Activated CD8-positive, alpha-beta T cell treated with anti-CD3 and anti-CD28 coated beads, Interleukin-2, amount 10 ng/mL, durations not matched to agents 7 days and 5 days (primary cell): Measurements from ENCODE around the gene PTPRF. TPM values are rescaled to one million over a fixed set of nuclear protein-coding genes. Genes with fewer than 3 reads are reported as not detected.

Source experiments
- ATAC-seq: fragments of 150-1000 bp; cut with Tn5 transposase; one replicate; pipeline ENCODE4 v1.10.0; 2021; ENCODE audit warnings: moderate library complexity
- CTCF ChIA-PET: fragments of 350-600 bp; sonication (Branson Sonifier 250); formaldehyde crosslinking; loops from one replicate; lab custom pipeline; 2021; ENCODE audit warnings: antibody characterized with exemption; lab: Charles Lee
- POLR2A ChIA-PET: fragments of 350-600 bp; sonication (Branson Sonifier 250); formaldehyde crosslinking; loops from one replicate; lab custom pipeline; 2021; ENCODE audit warnings: antibody characterized with exemption; lab: Charles Lee
- DNase-seq: peaks from one replicate; pipeline ENCODE4 v3.0.0-alpha.2; 2020
- H3K27ac Mint-ChIP-seq: one replicate; pipeline ENCODE4 v1.8.0; 2021; ENCODE audit warnings: mild to moderate bottlenecking, mixed read lengths
- H3K27me3 Mint-ChIP-seq: one replicate; pipeline ENCODE4 v1.8.0; 2021; ENCODE audit warnings: low read depth, mixed read lengths
- H3K36me3 Mint-ChIP-seq: one replicate; pipeline ENCODE4 v1.8.0; 2021; ENCODE audit warnings: low read depth, mixed read lengths
- H3K4me1 Mint-ChIP-seq: one replicate; pipeline ENCODE4 v1.8.0; 2021; ENCODE audit warnings: low read depth, mixed read lengths
- H3K4me3 Mint-ChIP-seq: one replicate; pipeline ENCODE4 v1.8.0; 2021; ENCODE audit warnings: mild to moderate bottlenecking, mixed read lengths
- H3K9me3 Mint-ChIP-seq: one replicate; pipeline ENCODE4 v1.8.0; 2022; ENCODE audit warnings: mixed read lengths; ENCODE audit not compliant: insufficient read depth
- total RNA-seq, 2 experiments: library from RNA; stranded (reverse); gene quantifications; one replicate each; pipeline ENCODE4 v1.2.3, GENCODE V29; 2021

The PTPRF gene
- total RNA-seq, 2 experiments from 2014 or later, result 0.61 to 0.65 TPM

GRCh38 chr1:43617668-43618067, 87.0 kb downstream of the PTPRF start:
- POLR2A ChIA-PET, result no interaction called here
- no peaks in the 10 kb centered on the region for H3K36me3 Mint-ChIP-seq
- CTCF ChIA-PET, result no interaction called here

GRCh38 chr1:43618521-43619313, 88.0 kb downstream of the PTPRF start:
- no peaks in the 10 kb centered on the region for H3K36me3 Mint-ChIP-seq
- no peak overlapping the region for H3K4me3 Mint-ChIP-seq
- H3K9me3 Mint-ChIP-seq, result no peaks in the 10 kb centered on the region
- ChIA-PET POLR2A (no interaction called here), CTCF (no interaction called here)
- ATAC-seq (no peak), DNase-seq (no peak)
- no peaks in the 10 kb centered on the region for H3K4me1 Mint-ChIP-seq
- no peak overlapping the region for H3K27ac Mint-ChIP-seq
- no peaks in the 10 kb centered on the region for H3K27me3 Mint-ChIP-seq

More at GRCh38 chr1:43617668-43618067, 87.0 kb downstream of the PTPRF start:
- ATAC-seq (no peak), DNase-seq (no peak)
- Mint-ChIP-seq H3K4me1 (no peaks in the 10 kb centered on the region), H3K9me3 (no peaks in the 10 kb centered on the region), H3K4me3 (no peak overlapping the region), H3K27me3 (no peaks in the 10 kb centered on the region), H3K27ac (no peak overlapping the region)

- no peak for DNase-seq
- ChIA-PET POLR2A (no interaction called here), CTCF (no interaction called here)
- Mint-ChIP-seq H3K27ac (no peak overlapping the region), H3K9me3 (no peaks in the 10 kb centered on the region), H3K36me3 (no peaks in the 10 kb centered on the region), H3K4me3 (no peak overlapping the region), H3K4me1 (no peaks in the 10 kb centered on the region), H3K27me3 (no peaks in the 10 kb centered on the region)
- ATAC-seq, result no peak
Observed at GRCh38 chr1:43619314-43619790, 88.7 kb downstream of the PTPRF start.

- ChIA-PET POLR2A (no interaction called here), CTCF (no interaction called here)
- Mint-ChIP-seq H3K4me1 (no peaks in the 10 kb centered on the region), H3K36me3 (no peaks in the 10 kb centered on the region), H3K27me3 (no peaks in the 10 kb centered on the region), H3K4me3 (no peak overlapping the region), H3K27ac (no peak overlapping the region), H3K9me3 (no peaks in the 10 kb centered on the region)
- DNase-seq, result no peak
- ATAC-seq, result no peak
Observed at GRCh38 chr1:43619996-43620920, 89.6 kb downstream of the PTPRF start.

- no peak for DNase-seq
- Mint-ChIP-seq H3K9me3 (no peaks in the 10 kb centered on the region), H3K4me1 (no peaks in the 10 kb centered on the region), H3K27me3 (no peaks in the 10 kb centered on the region), H3K36me3 (no peaks in the 10 kb centered on the region), H3K4me3 (no peak overlapping the region), H3K27ac (no peak overlapping the region)
- POLR2A ChIA-PET, result no interaction called here
- no peak for ATAC-seq
- CTCF ChIA-PET, result no interaction called here
Observed at GRCh38 chr1:43620956-43621355, 90.3 kb downstream of the PTPRF start.

GRCh38 chr1:43621386-43621785, 90.7 kb downstream of the PTPRF start:
- H3K4me1 Mint-ChIP-seq, result no peaks in the 10 kb centered on the region
- CTCF ChIA-PET, result no interaction called here
- H3K4me3 Mint-ChIP-seq, result no peak overlapping the region
- no peaks in the 10 kb centered on the region for H3K9me3 Mint-ChIP-seq
- H3K27ac Mint-ChIP-seq, result no peak overlapping the region
- H3K36me3 Mint-ChIP-seq, result no peaks in the 10 kb centered on the region
- no peaks in the 10 kb centered on the region for H3K27me3 Mint-ChIP-seq
- ATAC-seq, result no peak
- DNase-seq, result no peak
- POLR2A ChIA-PET, result no interaction called here

GRCh38 chr1:43621861-43622260, 91.2 kb downstream of the PTPRF start:
- ATAC-seq (no peak), DNase-seq (no peak)
- ChIA-PET CTCF (no interaction called here), POLR2A (interaction anchor here (0.6 kb wide), 1 partner anchor 130 kb away, joined by 4 read pairs; no protein-coding TSS in a partner anchor)
- no peak overlapping the region for H3K27ac Mint-ChIP-seq
- no peaks in the 10 kb centered on the region for H3K36me3 Mint-ChIP-seq
- H3K27me3 Mint-ChIP-seq, result no peaks in the 10 kb centered on the region
- no peaks in the 10 kb centered on the region for H3K9me3 Mint-ChIP-seq
- no peaks in the 10 kb centered on the region for H3K4me1 Mint-ChIP-seq
- no peak overlapping the region for H3K4me3 Mint-ChIP-seq

GRCh38 chr1:43622471-43622870, 91.8 kb downstream of the PTPRF start:
- ChIA-PET POLR2A (interaction anchor here (0.6 kb wide), 2 partner anchors 19 to 129 kb away, joined by 3 to 4 read pairs; no protein-coding TSS in a partner anchor), CTCF (no interaction called here)
- ATAC-seq (no peak), DNase-seq (no peak)
- H3K27ac Mint-ChIP-seq, result no peak overlapping the region
- H3K4me3 Mint-ChIP-seq, result no peak overlapping the region
- H3K9me3 Mint-ChIP-seq, result no peaks in the 10 kb centered on the region
- H3K4me1 Mint-ChIP-seq, result no peaks in the 10 kb centered on the region
- no peaks in the 10 kb centered on the region for H3K27me3 Mint-ChIP-seq
- H3K36me3 Mint-ChIP-seq, result no peaks in the 10 kb centered on the region

- H3K9me3 Mint-ChIP-seq, result no peaks in the 10 kb centered on the region
- no peaks in the 10 kb centered on the region for H3K36me3 Mint-ChIP-seq
- H3K4me1 Mint-ChIP-seq, result no peaks in the 10 kb centered on the region
- H3K27ac Mint-ChIP-seq, result no peak overlapping the region
- no peak for ATAC-seq
- ChIA-PET CTCF (no interaction called here), POLR2A (interaction anchor here (0.6 kb wide), 1 partner anchor 18 kb away, joined by 3 read pairs; no protein-coding TSS in a partner anchor)
- H3K4me3 Mint-ChIP-seq, result no peak overlapping the region
- H3K27me3 Mint-ChIP-seq, result no peaks in the 10 kb centered on the region
- no peak for DNase-seq
Observed at GRCh38 chr1:43622901-43623780, 92.5 kb downstream of the PTPRF start.

- no peak for ATAC-seq
- no peaks in the 10 kb centered on the region for H3K4me1 Mint-ChIP-seq
- H3K9me3 Mint-ChIP-seq, result no peaks in the 10 kb centered on the region
- no peaks in the 10 kb centered on the region for H3K36me3 Mint-ChIP-seq
- DNase-seq, result no peak
- no peak overlapping the region for H3K4me3 Mint-ChIP-seq
- ChIA-PET POLR2A (no interaction called here), CTCF (no interaction called here)
- H3K27me3 Mint-ChIP-seq, result no peaks in the 10 kb centered on the region
- no peak overlapping the region for H3K27ac Mint-ChIP-seq
Observed at GRCh38 chr1:43625063-43625780, 94.5 kb downstream of the PTPRF start.
